K562 (cell line): Measurements from ENCODE around the gene LBR. TPM values are rescaled to one million over a fixed set of nuclear protein-coding genes. Genes with fewer than 3 reads are reported as not detected.

Experiments used
- BMI1 ChIP-seq: fragments of 150-350 bp; IDR thresholded peaks from 2 replicates; pipeline ENCODE4 v1.6.1; 2014; ENCODE audit warnings: low read length
- CAMTA2 ChIP-seq: fragments of 250-450 bp; sonication (Bioruptor Pico); conservative IDR thresholded peaks from 2 replicates; pipeline ENCODE4 v1.5.1; 2022
- CREBBP ChIP-seq: IDR thresholded peaks from one replicate; pipeline ENCODE4 v1.6.1; 2012; ENCODE audit warnings: low read depth, mild to moderate bottlenecking, control low read depth, inconsistent platforms, low read length
- DACH1 ChIP-seq: fragments of 450-650 bp; IDR thresholded peaks from 2 replicates; pipeline ENCODE4 v1.6.1; 2018; ENCODE audit not compliant: partially characterized antibody
- DNMT1 ChIP-seq: fragments of 450-650 bp; IDR thresholded peaks from 2 replicates; pipeline ENCODE4 v1.6.1; 2016; ENCODE audit warnings: antibody characterized with exemption, mild to moderate bottlenecking
- ESRRA ChIP-seq: fragments of 450-650 bp; IDR thresholded peaks from 2 replicates; pipeline ENCODE4 v1.6.1; 2014; ENCODE audit warnings: low read depth, mild to moderate bottlenecking, moderate library complexity, borderline replicate concordance
- MYBL2 ChIP-seq, 2 experiments: fragments of 450-650 bp in 1 of 2; sonication (generic) in 1 of 2; formaldehyde crosslinking in 1 of 2; IDR thresholded peaks; 2 replicates each; pipeline versions ENCODE4 v1.6.1 to v1.8.1; 2017 to 2022; ENCODE audit warnings: borderline replicate concordance in 1 of 2, inconsistent platforms in 1 of 2, low read depth in 1 of 2, mild to moderate bottlenecking in 1 of 2, missing genetic modification reagents in 1 of 2, moderate library complexity in 1 of 2
- POLR3G ChIP-seq: IDR thresholded peaks from 2 replicates; pipeline ENCODE4 v1.6.1; 2011; ENCODE audit not compliant: insufficient read length, insufficient replicate concordance; ENCODE audit errors: extremely low read depth
- STAG1 ChIP-seq: sonication (generic); formaldehyde crosslinking; IDR thresholded peaks from 2 replicates; pipeline ENCODE4 v1.5.0; 2020; ENCODE audit warnings: missing genetic modification reagents, borderline replicate concordance
- STAT5B ChIP-seq: fragments of 250-450 bp; sonication (Bioruptor Pico); IDR thresholded peaks from 2 replicates; pipeline ENCODE4 v1.8.0; 2021; ENCODE audit warnings: mild to moderate bottlenecking, inconsistent platforms
- TSC22D4 ChIP-seq: fragments of 450-650 bp; IDR thresholded peaks from 2 replicates; pipeline ENCODE4 v1.6.1; 2016; ENCODE audit warnings: missing genetic modification characterization, missing biosample characterization, control low read depth
- ZFP30 ChIP-seq: fragments of 250-450 bp; sonication (Bioruptor Pico); IDR thresholded peaks from 2 replicates; pipeline ENCODE4 v1.8.0; 2022; ENCODE audit warnings: moderate library complexity, mild to moderate bottlenecking, inconsistent platforms, borderline replicate concordance
- ZKSCAN1 ChIP-seq: fragments of 150-350 bp; IDR thresholded peaks from 2 replicates; pipeline ENCODE4 v1.6.1; 2016; ENCODE audit warnings: low read depth, low read length
- ZKSCAN8 ChIP-seq: fragments of 200-800 bp; sonication (Bioruptor generic); IDR thresholded peaks from 2 replicates; pipeline ENCODE4 v1.6.1; 2016; ENCODE audit warnings: missing genetic modification characterization, missing compliant biosample characterization
- ZNF121 ChIP-seq: sonication (generic); formaldehyde crosslinking; conservative IDR thresholded peaks from 2 replicates; pipeline ENCODE4 v1.8.0; 2022; ENCODE audit warnings: missing genetic modification reagents
- ZNF224 ChIP-seq: sonication (generic); formaldehyde crosslinking; IDR thresholded peaks from 2 replicates; pipeline ENCODE4 v1.8.0; 2022; ENCODE audit warnings: mild to moderate bottlenecking, missing genetic modification reagents
- ZNF589 ChIP-seq: fragments of 200-800 bp; sonication (Bioruptor generic); IDR thresholded peaks from 2 replicates; pipeline ENCODE4 v1.6.1; 2016; ENCODE audit warnings: low read depth, missing genetic modification characterization, missing compliant biosample characterization
- ZSCAN29 ChIP-seq: fragments of 450-650 bp; IDR thresholded peaks from 2 replicates; pipeline ENCODE4 v1.6.1; 2017
- polyA plus RNA-seq, 8 experiments: library from polyadenylated mRNA; depleted of rRNA in 4 of 8; stranded (reverse) in 5 of 8; unstranded in 3 of 8; fragments of >200 nt; fragmentation: Nextera tagmentation in 2 of 8; fragmentation: Illumina TruSeq in 1 of 8; extraction: Ambion mirVana in 2 of 8; extraction: Trizol in 1 of 8; gene quantifications; 2 replicates each; pipeline versions ENCODE4 v1.2.1 to v1.2.3, GENCODE V29; 2011 to 2014; ENCODE audit warnings: inconsistent platforms in 1 of 8, missing spikeins in 1 of 8
- total RNA-seq, 7 experiments: library from RNA; depleted of rRNA in 6 of 7; stranded (reverse); fragments of >200 nt in 6 of 7; fragmentation: Illumina TruSeq in 2 of 7; extraction: Trizol in 2 of 7; gene quantifications; 2 replicates each; pipeline versions ENCODE4 v1.2.1 to v1.2.3, GENCODE V29; 2011 to 2021; ENCODE audit warnings: low replicate concordance in 1 of 7
- TF ChIP-seq, protein P1 (sequence below), 2 experiments: fragments of 450-650 bp; IDR thresholded peaks; 2 replicates each; pipeline ENCODE4 v1.6.1; 2016
- TF ChIP-seq, protein P2 (sequence below): sonication (generic); formaldehyde crosslinking; IDR thresholded peaks from 2 replicates; pipeline ENCODE4 v1.8.1; 2023; ENCODE audit warnings: mild to moderate bottlenecking, missing genetic modification reagents
- TF ChIP-seq, protein P3 (sequence below): fragments of 450-650 bp; IDR thresholded peaks from 2 replicates; pipeline ENCODE4 v1.6.1; 2018; ENCODE audit warnings: mild to moderate bottlenecking, low read depth; ENCODE audit not compliant: partially characterized antibody
- TF ChIP-seq, protein P4 (sequence below): fragments of 450-650 bp; formaldehyde crosslinking; IDR thresholded peaks from 2 replicates; pipeline ENCODE4 v1.4.0; 2020; ENCODE audit warnings: mild to moderate bottlenecking, moderate library complexity

LBR gene
- total and polyA plus RNA-seq, 9 of the 15 experiments (the other 6 are each of a cell fraction or from before 2014, with no cell fraction given): 102 to 229 (median 197) TPM

DNA sequence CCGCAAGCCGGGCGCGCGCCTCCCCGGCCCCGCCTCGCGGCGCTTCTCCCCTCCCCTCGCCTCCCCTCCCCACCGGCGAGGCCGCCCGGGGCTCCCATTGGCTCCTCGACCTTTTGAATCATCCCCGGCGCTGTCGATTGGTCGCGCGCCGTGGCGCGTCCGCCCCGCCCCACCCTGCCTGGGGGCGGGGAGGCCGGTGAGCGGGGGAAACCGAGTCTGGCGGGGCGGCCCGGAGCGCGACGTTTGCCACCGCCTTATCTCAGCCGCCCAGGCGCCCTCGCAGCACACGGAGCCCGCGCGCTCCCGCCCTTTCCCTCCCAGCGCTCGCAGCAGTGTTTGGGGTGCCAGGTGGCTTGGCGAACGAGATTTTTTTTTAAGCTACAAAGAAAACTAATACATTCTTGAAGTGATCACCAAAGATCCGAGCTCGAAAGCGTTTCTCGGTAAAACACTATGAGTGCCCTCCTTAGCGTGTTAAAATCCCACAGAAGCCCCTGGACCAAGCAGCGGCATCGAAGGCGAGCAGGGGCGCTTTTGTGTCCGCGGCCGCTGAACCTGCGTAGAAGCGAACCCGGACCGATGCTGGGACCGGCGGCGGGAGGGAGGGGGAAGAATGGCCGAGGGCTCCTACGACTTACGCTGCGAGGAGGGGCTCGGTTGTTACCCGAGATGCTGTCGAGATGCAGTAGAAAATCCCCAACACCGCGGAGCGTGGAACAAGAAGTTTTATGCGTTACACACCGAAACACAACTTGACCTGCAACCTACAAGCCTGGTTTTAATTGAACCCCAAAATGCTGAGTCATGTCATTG, 436 bp upstream of the LBR start (continued):
- TF ChIP-seq, protein P1, sequence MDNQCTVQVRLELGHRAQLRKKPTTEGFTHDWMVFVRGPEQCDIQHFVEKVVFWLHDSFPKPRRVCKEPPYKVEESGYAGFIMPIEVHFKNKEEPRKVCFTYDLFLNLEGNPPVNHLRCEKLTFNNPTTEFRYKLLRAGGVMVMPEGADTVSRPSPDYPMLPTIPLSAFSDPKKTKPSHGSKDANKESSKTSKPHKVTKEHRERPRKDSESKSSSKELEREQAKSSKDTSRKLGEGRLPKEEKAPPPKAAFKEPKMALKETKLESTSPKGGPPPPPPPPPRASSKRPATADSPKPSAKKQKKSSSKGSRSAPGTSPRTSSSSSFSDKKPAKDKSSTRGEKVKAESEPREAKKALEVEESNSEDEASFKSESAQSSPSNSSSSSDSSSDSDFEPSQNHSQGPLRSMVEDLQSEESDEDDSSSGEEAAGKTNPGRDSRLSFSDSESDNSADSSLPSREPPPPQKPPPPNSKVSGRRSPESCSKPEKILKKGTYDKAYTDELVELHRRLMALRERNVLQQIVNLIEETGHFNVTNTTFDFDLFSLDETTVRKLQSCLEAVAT (IDR thresholded peaks at IDR 0.05): peak; percentile 55; a peak in 1 of 4 replicates
- no peak for TF ChIP-seq ZKSCAN1
- no peak for TF ChIP-seq TSC22D4 (tag)
- no peak for TF ChIP-seq CREBBP
- TF ChIP-seq, protein P2, sequence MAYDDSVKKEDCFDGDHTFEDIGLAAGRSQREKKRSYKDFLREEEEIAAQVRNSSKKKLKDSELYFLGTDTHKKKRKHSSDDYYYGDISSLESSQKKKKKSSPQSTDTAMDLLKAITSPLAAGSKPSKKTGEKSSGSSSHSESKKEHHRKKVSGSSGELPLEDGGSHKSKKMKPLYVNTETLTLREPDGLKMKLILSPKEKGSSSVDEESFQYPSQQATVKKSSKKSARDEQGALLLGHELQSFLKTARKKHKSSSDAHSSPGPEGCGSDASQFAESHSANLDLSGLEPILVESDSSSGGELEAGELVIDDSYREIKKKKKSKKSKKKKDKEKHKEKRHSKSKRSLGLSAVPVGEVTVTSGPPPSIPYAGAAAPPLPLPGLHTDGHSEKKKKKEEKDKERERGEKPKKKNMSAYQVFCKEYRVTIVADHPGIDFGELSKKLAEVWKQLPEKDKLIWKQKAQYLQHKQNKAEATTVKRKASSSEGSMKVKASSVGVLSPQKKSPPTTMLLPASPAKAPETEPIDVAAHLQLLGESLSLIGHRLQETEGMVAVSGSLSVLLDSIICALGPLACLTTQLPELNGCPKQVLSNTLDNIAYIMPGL: 0 out of 2 replicates have a peak, but pooled peaks have one; percentile 13
- TF ChIP-seq DNMT1: no peak
- peak; percentile 92 for TF ChIP-seq MYBL2 (IDR thresholded peaks at IDR 0.05; ENCODE audit: low read depth)
- peak; percentile 48; the same call in 1 of the 2 replicates for TF ChIP-seq MYBL2 (CRISPR knock-in tag; IDR thresholded peaks at IDR 0.05; ENCODE audit: borderline replicate concordance)
- no peak for TF ChIP-seq STAG1 (CRISPR knock-in tag)
- TF ChIP-seq POLR3G: no peak
- TF ChIP-seq, protein P3, sequence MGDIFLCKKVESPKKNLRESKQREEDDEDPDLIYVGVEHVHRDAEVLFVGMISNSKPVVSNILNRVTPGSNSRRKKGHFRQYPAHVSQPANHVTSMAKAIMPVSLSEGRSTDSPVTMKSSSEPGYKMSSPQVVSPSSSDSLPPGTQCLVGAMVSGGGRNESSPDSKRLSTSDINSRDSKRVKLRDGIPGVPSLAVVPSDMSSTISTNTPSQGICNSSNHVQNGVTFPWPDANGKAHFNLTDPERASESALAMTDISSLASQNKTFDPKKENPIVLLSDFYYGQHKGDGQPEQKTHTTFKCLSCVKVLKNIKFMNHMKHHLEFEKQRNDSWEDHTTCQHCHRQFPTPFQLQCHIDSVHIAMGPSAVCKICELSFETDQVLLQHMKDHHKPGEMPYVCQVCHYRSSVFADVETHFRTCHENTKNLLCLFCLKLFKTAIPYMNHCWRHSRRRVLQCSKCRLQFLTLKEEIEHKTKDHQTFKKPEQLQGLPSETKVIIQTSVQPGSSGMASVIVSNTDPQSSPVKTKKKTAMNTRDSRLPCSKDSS: no peak
- no peak for TF ChIP-seq DACH1
- TF ChIP-seq ZKSCAN8 (CRISPR knock-in tag): no peak
- TF ChIP-seq, protein P4, sequence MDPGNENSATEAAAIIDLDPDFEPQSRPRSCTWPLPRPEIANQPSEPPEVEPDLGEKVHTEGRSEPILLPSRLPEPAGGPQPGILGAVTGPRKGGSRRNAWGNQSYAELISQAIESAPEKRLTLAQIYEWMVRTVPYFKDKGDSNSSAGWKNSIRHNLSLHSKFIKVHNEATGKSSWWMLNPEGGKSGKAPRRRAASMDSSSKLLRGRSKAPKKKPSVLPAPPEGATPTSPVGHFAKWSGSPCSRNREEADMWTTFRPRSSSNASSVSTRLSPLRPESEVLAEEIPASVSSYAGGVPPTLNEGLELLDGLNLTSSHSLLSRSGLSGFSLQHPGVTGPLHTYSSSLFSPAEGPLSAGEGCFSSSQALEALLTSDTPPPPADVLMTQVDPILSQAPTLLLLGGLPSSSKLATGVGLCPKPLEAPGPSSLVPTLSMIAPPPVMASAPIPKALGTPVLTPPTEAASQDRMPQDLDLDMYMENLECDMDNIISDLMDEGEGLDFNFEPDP (CRISPR knock-in tag): no peak
- no peak for TF ChIP-seq ESRRA
- no peak for TF ChIP-seq ZNF121 (CRISPR knock-in tag)
- TF ChIP-seq ZSCAN29: peak; percentile 80
- TF ChIP-seq BMI1: 0 out of 2 replicates have a peak, but pooled peaks have one; percentile 8
- no peak for TF ChIP-seq CAMTA2 (CRISPR knock-in tag)
- no peak for TF ChIP-seq ZFP30 (CRISPR knock-in tag)
- peak; percentile 96 for TF ChIP-seq ZNF589
- TF ChIP-seq STAT5B (CRISPR knock-in tag): no peak
- TF ChIP-seq ZNF224 (CRISPR knock-in tag): no peak
